KOPT-K1 (cell line): ENCODE measurements around the gene TRIM46.

Experiments
- H3K27ac ChIP-seq: fragments of 200-600 bp; sonication (generic); 2 replicates; pipeline ENCODE4 v1.5.1; 2016; ENCODE audit warnings: antibody characterized with exemption, mild to moderate bottlenecking, low read depth, low read length; ENCODE audit not compliant: poor library complexity, severe bottlenecking
- H3K36me3 ChIP-seq: fragments of 200-600 bp; sonication (generic); 2 replicates; pipeline ENCODE4 v1.5.1; 2017; ENCODE audit warnings: antibody characterized with exemption, mild to moderate bottlenecking, low read length, moderate library complexity; ENCODE audit not compliant: insufficient read depth
- H3K9me3 ChIP-seq: fragments of 200-600 bp; sonication (generic); 2 replicates; pipeline ENCODE4 v1.5.1; 2017; ENCODE audit warnings: antibody characterized with exemption, low read length, mild to moderate bottlenecking; ENCODE audit not compliant: insufficient read depth, poor library complexity, severe bottlenecking

The TRIM46 gene

DNA sequence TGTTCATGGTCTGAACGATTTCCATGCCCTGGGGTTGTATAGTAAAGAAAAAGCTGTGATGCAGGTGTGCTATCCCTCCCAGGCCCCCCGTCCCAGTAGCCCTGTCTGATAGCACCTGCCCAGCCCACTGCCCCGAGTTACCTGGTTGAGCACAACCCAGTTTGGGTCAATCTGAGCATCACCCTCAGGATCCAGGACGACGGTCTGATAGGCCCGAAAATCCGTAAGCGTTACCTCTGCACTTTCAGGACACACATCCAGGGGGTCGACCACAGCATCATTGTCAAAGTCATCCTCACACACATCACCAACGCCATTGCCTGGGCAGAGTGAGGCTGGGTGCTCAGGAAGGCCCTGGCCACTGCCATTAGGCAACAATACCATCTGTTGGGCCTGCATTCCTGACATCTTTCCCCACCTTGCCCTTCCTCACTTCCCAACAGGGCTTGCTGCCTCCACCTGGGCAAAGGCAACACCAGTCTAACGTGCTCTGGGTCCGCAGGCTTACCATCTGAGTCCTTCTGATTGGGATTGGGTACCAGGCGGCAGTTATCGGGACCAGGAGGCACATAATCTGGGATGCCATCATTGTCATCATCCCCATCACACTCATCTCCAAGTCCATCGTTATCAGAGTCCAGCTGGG is 24.4 kb downstream of the TRIM46 start:
- Histone ChIP-seq H3K36me3 (no peaks in the 10 kb centered on the region), H3K27ac (no peak overlapping the region), H3K9me3 (no peaks in the 10 kb centered on the region)

DNA sequence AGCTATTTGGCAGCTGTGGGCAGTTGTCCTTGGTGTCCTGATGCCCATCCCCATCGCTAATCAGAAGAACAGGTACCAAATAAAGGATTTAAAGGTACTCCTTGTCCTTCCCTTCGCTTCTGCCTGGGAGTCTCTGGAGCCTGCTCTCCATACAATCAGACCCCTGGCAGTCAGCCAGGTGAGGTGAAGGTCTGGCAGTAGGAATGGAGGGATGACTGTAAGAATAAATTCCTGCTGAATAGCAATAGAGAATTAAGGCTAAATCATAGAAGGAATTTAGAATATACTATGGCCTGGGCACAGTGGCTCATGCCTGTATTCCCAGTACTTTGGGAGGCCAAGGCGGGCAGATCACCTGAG is 24.9 kb downstream of the TRIM46 start:
- H3K36me3 ChIP-seq = no peaks in the 10 kb centered on the region
- H3K9me3 ChIP-seq = no peaks in the 10 kb centered on the region
- H3K27ac ChIP-seq = no peak overlapping the region

DNA sequence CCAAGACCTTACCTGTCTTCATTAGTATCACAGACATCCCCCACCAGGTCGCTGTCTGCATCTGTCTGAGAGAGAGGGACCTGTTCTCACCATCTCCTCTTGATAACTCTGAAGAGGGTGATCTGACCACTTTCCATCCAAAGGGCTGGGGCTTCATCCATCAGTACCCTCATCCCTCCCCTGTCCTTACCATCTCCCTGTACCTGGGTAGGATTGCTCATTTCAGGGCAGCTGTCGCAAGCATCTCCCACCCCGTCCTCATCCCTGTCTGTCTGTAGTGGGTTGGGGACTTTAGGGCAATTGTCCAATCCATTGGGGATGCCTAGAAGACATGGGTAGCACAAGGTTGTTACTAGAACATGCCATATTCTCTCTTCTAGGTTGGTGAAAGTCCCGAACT is 26.1 kb downstream of the TRIM46 start:
- no peaks in the 10 kb centered on the region for H3K36me3 ChIP-seq
- no peak overlapping the region for H3K27ac ChIP-seq

DNA sequence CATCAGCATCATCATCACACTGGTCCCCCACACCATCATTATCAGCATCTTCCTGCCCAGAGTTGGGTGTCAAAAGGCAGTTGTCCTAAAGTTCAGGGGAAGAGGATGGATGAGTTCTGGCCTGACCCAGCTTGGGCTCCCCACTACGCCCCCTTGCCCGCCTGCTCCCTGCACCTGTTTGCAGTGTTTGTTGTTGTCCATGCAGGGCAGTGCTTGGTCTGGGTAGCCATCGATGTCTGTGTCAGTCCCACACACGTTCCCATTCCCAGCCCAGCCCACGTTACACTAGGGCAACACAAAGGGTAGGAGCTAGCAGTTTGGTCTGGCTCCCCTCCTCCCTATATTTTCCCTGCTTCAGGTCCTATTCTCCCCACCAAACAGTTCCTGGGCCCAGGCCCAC is 27.3 kb downstream of the TRIM46 start:
- no peak overlapping the region for H3K27ac ChIP-seq
- H3K36me3 ChIP-seq = no peaks in the 10 kb centered on the region
- no peaks in the 10 kb centered on the region for H3K9me3 ChIP-seq

More for the DNA sequence above, 26.1 kb downstream of the TRIM46 start:
- H3K9me3 ChIP-seq = no peaks in the 10 kb centered on the region

DNA sequence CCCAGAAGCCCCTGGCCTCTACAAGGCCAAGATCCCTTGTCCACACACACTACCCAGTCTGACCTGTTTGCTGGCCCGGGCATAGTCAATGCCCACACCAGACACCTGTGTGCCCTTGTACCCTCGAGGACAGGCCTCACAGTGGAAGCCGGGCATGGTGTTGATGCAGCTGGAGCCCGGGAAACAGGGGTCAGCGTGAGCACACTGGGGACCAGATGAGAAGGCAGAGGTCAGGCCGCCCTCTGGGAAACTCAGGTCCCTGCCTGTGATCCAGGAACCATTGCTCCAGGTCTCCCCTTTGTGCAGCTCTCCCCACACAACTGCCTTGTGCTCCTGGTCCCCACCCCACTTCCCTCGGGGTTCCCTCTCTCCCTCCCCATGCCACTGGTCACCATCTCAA is 28.5 kb downstream of the TRIM46 start:
- H3K36me3 ChIP-seq = no peaks in the 10 kb centered on the region
- H3K27ac ChIP-seq = no peak overlapping the region
- no peaks in the 10 kb centered on the region for H3K9me3 ChIP-seq

DNA sequence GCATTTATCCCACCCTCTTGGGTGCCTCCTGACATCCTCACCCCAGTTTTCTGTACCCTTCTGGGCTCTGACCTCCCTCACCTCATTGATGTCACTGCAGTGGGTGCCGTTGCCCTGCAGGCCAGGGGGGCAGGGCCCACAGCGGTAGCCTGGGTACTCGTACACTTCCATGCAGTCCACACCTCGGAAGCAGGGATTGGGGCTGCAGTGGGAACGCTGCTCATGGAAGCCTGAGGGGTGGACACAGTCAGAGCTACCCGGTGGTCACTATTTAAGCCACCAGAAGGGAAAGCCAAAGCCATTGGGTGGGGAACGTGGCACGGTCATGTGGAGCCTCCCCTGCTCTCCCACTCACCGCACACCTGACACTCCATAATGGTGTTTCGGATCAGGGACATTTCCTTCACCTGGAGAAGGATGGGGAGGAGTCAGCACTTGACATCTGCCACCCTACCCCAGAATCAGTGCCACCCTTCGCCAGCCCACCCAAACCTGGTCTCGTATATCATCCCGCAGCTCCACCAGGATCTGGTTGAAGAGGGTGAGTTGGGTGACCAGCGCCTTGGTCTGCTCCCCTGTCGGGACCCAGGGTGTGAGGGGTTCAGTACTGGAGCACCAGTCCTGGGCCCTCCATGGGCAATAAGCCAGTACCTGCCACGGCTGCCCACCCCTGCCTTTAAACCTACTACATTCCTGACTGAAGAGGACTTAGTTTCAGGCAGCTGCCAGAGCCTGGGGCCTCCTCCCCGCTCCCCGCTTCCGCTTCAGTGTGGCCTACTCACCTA is 29.3 kb downstream of the TRIM46 start:
- Histone ChIP-seq H3K9me3 (no peaks in the 10 kb centered on the region), H3K27ac (no peak overlapping the region), H3K36me3 (no peaks in the 10 kb centered on the region)

DNA sequence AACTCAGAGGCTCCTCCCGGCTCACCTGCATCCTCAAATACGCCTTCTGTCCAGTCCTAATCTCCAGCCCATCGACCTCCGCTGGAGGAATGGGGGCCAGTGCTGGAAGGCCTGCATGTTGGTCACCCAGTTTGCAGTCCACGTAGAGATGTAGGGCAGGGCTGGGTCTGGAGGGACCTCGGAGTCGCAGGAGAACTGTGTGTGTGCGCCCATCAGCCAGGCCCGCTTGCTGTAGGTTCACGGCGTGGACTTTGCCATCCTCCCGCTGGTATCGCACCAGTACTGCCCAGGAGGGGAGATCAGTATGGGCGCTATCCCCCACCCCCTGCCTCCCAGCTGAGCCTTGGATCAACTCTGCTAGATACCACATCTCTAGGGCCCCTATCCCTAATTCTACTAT is 31.4 kb downstream of the TRIM46 start:
- Histone ChIP-seq H3K27ac (no peak overlapping the region), H3K36me3 (no peaks in the 10 kb centered on the region), H3K9me3 (no peaks in the 10 kb centered on the region)

DNA sequence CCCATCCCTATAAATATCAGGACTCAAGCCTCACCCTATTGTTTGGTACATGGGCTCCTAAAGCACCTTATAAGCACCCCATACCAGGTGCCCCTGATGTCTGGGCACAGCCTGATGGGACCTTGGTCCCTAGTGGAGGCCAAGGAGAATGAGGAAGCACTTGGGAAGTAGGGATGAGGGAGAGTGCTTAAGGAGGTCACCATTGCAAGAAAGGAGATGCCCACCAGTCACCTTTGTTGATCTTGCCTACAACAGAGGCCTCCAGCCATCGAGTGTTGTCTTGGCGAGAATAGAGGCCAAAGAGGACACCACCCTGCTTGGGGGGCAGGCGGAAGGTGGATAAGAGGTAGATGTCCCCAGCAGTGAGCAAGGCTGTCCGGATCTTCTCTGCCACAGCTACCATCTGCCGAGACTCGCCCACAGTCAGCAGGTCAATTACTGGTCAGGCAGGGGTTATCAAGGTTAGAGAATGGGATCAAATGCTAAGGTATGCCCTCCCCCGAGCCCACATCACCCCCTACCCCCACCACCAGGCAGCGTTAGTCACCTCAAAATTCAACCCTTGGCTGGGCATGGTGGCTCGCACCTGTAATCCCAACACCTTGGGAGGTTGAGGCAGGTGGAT is 32.4 kb downstream of the TRIM46 start:
- Histone ChIP-seq H3K9me3 (no peaks in the 10 kb centered on the region), H3K36me3 (no peaks in the 10 kb centered on the region), H3K27ac (no peak overlapping the region)

DNA sequence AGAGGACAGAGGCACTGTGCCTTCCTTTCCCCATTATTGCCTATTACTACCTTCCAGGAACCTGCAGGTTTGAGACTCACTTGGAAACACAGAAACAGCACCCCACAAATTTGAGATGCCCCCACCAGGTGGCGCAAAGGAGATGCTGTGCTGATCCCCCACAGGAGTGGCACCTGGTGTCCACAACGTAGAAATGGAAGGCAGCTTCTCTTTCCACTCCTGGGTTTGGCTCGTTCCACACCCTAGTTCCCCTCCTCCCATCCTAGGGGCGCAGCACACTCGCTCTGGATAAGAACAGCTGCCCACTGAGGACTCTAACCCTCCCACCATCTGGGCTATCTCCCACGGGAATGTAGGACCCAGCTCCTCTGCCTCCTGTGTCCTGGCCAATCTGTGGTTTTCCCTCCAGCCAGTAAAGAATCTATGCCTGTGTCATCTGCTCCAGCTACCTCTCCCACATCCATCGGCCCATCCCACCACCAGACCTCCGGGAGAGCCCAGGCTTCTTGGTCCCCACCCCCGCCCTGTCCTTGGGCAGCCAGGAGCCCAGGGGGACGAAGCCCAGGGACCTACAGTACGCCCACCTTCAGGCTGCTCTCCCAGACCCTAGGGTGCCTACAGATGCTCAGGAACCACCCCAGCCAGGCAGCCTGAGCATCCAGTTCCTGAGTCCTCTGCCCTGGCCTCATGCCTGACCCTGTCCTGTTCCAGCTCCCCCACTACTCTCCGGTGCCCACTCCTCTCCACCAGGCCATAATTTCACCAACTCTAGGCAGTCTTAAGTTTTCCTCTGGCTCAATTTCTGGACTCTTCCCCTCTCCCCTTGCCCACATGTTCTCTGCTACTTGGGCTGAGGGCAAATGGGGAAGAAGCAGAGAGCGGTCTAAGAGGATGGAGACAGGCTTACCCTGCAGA is 33.5 kb downstream of the TRIM46 start:
- peak overlapping the region; percentile 11 for H3K27ac ChIP-seq
- no peaks in the 10 kb centered on the region for H3K9me3 ChIP-seq
- H3K36me3 ChIP-seq = no peaks in the 10 kb centered on the region; the same call in 1 of the 2 replicates

DNA sequence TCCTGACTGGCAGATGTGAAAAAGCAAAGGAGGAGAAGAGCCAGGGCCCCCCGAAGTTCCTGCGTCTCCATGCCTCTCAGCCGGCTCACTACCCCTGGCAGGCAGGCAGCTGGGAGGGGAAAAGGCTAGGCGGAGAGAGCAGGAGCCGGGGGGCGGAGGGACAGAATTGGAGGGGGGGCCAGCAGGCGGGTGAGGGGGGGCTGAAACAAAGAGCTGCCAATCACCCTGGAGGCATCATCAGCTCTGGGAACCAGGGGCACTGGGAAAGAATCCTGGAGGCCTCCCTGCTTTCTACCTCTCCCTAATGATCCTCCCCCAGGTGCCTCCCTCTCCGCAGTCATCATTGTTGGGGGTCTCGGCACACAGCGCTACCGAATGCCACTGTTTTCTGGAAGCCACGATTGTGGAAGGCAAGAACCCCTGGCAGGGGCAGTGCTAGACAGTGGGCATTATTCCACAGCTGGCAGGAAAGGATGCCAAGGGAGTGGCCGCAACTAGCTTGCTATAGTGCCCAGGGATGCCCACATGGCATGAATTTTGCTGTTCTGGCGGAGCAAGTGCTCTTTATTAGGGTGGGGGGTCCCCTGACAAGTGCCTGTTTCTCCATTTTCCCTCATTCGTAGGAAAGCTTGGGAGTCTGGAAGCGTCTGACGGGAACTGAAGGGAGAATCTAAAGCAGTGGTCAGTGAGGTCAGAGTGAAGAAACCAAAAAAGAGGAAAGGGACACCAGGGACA is 34.3 kb downstream of the TRIM46 start, which contains the start of gene THBS3:
THBS3 (minus strand) TSS at position 92 of the 735 bp plus-strand sequence; CDS start at position 71, 21 bp downstream.
- Histone ChIP-seq H3K36me3 (no peaks in the 10 kb centered on the region; the same call in 1 of the 2 replicates), H3K27ac (peak within 1 kb of the TSS; percentile 73), H3K9me3 (no peaks in the 10 kb centered on the region)

DNA sequence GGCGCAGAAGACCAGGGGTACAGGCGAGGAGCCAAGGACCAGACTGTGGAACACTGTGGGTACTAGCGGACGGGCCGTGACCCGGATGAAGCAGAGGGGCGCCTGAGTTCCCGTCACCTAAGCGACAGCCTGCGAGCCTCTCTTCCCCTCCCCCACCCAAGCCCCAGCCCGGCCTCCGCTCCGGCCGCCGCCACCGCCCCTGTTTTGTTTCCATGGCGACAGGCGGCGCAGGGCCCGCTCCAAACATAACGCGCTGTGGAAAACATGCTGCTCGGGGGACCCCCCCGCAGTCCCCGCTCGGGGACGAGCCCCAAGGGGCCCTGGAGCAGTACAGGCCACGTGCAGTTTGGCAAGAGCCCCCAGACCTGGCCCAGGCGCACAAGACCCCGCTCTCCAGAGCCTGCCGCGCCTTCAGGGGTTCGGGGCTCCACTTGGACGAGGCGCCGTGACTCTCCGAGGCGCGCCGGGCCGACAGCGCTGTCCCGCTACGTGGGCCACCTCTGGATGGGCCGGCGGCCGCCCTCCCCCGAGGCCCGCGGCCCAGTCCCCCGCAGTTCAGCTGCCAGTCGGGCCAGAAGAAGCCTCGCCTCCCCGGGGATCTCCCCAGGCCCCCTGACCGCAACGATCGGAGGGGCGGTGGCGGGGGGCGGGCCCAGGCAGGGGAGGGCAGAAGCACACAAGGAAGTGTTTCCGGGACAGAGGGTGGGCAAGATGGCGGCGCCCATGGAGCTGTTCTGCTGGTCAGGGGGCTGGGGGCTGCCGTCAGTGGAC is 35.1 kb downstream of the TRIM46 start, which contains the start of gene MTX1:
MTX1 (plus strand) TSS at position 155 of the 771 bp plus-strand sequence; CDS start at position 265, 110 bp downstream.
- Histone ChIP-seq H3K36me3 (no peaks in the 10 kb centered on the region; the same call in 1 of the 2 replicates), H3K27ac (peak within 1 kb of the TSS; percentile 73), H3K9me3 (no peaks in the 10 kb centered on the region)

DNA sequence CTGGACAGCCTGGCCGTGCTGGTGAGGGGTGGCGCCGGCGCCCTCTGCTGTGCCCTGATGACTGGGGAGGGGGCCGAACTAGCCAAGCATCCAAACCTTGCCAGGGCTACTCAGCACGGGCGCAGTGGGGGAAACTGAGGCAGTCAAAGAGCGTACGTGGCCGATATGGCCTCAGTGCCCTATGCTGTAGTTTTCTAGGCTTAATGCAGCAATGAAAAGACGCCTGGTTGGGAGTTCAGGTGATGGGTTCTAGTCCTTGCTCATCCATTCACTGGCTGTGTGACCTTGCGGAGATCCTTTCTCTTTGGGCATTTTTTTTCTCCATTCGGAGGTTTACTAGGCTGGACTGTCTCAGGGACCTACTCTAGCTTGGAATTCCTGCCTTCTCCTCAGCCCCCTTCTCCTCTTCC is 35.7 kb downstream of the TRIM46 start:
- Histone ChIP-seq H3K36me3 (no peaks in the 10 kb centered on the region; the same call in 1 of the 2 replicates), H3K9me3 (no peaks in the 10 kb centered on the region), H3K27ac (peak overlapping the region; percentile 73)

DNA sequence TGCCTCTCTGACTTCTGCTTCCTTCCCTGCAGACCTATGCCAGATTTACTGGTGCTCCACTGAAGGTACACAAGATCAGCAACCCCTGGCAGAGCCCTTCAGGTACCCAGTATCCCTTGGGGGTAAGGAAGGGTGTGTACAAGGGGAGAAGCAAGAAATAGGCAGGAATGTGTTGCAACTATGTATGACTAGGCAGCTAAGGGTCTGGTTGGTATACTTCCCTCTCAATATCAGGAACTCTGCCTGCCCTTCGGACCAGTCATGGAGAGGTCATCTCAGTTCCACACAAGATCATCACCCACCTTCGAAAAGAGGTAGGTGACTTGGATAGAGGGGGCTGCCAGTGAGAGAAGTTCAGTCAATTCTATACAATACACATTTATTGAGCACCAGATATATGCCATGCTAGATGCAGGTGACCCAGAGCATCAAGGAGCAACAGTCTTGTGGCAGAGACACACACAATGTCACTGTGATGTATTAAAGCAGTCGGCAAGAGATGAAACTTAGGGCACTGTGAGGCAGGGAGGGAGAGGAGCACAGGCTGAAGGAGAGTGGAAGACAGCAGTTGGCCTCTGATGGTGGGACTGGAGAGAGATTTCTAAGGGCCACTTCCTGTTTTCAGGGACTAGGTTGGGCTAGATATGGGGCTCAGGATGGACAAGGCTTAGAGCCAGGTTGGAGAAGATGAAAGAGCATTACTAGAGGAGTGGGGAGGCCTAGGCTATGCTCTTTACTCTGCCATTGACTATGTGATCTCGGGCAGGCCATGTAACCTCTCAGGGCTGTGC is 36.9 kb downstream of the TRIM46 start:
- H3K9me3 ChIP-seq = no peaks in the 10 kb centered on the region
- peaks cover 8% of the 10 kb centered on the region; the same call in 1 of the 2 replicates for H3K36me3 ChIP-seq
- H3K27ac ChIP-seq = no peak overlapping the region
